ENCODE results near the gene FIBP.

Gene FIBP

GRCh38 chr11:65871811-65872548 is 16.3 kb downstream of the FIBP start:
- no peak for DNase-seq (ENCODE audit: low read depth in 2 of 2)

DNA sequence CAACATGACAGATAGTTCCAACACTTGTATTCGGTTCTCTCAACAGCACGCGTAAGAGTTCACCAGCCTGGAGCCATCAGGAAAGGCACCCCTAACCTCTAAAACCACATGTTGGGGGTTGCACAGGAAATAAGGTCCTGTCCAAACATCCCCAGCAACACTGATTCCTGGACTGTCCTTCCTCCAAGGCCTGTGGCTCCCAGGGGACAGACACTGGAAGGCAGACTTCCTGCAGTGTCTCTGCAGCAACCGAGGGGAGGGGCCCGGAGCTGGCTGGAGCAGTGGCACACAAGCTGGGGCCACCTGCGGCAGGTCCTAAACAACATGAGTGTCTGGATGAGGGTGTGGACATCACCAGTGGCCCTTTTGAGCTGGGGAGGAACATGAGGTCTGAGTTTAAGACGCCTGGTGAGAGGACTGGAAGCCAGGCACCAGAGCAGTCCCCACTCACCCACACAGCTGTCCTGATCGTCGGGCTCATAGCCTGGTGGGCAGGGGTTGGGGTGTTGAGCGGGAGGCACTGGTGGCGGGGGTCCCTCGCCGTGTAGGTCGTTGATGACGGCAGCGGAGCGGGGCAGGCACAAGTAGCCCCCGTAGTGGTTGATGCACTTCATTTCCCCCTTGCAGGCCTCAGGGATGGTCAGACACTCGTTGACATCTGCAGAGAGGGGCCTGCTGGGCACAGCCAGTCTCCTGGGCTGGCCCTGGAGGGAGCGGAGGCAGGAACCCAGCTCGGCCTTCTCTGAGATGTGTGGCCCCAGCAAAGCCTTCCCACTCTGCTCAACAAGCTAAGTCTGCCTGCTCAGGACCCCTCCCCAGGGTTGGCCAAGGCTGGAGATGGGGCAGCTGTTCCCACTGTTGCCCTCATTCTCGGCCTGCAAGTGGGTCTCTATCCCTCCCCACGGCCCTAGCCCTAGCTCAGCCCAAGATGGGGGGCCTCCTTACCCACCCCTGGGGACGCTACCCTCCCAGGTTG is 17.3 kb downstream of the FIBP start:
- no peak for DNase-seq (ENCODE audit: low read depth in 2 of 2)

DNA sequence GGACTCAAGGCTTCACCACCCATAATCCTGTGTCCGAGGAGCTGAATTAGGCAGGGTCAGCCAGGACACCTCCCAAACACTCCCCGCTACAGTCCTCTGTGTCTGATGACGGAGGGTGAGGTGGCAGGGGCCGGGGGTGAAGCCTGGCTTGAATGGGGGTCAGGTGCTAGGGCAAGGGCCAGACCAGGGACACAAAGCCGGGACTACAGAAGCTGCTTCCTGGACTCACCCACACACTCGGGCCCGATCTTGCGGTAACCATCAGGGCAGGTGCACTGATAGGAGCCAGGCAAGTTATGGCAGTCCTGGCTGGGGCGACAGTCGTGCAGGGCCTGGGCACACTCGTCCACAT is 18.0 kb downstream of the FIBP start:
- no peak for DNase-seq (ENCODE audit: low read depth in 2 of 2)

DNA sequence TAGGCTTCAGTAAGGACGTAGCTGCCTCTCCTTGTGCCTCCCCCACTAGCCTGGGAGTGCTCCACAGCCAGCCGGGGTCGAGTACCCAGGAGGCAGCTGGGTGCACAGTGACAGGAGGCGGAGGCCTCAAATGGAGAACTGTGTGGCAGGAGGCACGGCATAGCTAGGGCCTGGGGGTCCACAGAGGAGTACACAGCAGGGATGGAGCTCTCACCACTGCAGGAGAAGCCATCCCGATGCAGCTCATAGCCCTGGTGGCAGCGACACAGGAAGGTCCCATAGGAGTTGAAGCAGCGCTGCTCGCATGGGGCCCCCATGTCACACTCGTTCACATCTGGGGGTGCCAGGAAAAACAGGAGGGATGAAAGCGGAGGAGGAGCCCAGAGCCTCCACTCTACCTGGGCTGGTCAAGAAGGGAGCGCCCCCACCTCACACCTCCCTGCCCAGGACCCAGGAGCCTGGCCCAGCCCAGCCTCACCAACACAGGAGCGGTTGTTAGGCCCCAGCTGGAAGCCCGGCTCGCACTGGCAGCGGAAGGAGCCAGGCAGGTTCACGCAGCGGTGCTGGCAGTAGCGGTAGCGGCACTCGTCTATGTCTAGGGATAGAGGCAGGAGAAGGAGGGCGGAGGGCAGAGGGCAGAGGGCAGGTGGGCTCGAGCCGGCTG is 18.5 kb downstream of the FIBP start:
- no peak for DNase-seq (ENCODE audit: low read depth in 2 of 2)

DNA sequence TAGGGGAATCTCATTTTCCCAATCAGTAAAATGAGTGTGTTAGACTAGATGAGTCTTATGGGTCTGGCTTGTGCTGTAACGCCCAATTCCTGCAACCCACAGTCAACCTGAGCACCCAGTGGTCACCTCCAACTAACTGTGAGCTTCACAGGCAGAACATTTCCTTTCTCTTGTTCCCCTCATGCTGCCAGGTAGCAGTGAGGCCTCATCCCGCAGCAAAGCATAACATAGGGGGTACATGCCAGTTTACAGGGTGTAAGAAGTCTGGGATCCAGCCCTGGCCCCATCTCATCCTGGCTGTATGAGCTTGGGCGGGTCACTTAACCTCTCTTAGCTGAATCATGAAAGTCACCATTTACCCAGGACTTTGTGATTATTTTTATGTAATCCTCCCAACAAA is 19.4 kb downstream of the FIBP start:
- DNase-seq (ENCODE audit: low read depth in 2 of 2): no peak

DNA sequence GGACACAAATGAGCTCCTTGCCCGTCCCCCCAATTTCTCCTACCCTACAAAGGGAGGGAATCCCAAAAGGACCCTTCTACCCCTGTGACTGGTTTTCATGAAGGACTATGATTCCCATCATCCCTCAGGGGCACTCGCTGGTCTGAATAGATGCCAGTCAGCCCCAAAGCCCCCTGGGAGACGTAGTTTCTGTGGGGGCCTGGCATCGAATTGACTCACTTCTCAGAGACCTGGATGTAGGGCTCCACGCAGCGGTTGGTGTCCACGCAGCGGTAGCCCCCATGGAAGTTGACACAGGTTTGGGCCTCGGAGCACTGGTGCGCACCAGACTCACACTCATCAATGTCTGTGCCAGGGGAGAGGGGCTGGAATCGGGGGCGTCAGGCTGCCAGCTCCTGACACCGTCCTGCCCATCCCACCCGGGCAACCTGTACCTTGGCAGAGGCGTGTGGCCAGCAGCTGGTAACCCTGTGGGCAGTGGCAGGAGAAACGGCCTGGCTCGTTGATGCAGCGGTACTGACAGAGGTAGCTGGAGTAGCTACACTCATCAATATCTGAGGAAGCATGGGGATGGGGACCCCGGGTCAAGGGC is 20.1 kb downstream of the FIBP start:
- DNase-seq (ENCODE audit: low read depth in 2 of 2): no peak

DNA sequence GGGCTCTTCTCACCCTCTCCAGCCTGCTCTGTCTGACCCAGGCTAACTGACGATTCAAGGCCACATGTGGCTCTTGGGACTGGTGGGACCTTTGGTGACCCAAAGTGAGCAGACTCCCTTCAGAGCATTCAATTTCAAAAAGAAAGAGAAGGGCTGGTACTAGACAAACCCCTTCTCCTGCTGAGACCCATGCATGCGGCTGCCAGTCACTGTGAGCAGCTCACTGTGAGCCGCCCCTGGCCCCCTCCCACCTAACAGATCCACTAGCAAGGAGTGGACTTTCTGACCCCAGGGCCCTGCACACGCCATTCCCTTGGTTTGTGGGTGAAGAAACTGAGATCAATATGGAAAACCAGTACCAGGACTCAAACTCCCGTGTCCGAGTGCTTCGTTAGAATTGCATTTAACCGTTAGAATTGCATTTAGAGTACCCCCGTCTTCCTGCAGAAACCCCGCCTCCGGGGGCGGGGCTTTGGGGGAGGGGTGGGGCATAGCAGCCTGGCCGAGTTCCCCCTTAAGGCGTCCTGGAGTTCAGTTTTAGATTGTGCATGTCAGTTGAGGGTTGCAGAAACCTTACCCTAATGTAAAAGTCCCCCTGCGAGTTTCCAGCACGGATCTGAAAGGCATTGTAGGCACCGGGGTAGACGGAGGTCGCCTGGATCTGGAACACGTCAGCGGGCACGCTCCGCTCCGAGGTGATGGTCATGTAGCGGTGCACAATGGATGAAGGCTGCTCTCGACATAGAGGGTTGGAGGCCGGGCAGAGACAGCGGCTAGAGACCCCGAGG is 20.8 kb downstream of the FIBP start:
- no peak for DNase-seq (ENCODE audit: low read depth in 2 of 2)

DNA sequence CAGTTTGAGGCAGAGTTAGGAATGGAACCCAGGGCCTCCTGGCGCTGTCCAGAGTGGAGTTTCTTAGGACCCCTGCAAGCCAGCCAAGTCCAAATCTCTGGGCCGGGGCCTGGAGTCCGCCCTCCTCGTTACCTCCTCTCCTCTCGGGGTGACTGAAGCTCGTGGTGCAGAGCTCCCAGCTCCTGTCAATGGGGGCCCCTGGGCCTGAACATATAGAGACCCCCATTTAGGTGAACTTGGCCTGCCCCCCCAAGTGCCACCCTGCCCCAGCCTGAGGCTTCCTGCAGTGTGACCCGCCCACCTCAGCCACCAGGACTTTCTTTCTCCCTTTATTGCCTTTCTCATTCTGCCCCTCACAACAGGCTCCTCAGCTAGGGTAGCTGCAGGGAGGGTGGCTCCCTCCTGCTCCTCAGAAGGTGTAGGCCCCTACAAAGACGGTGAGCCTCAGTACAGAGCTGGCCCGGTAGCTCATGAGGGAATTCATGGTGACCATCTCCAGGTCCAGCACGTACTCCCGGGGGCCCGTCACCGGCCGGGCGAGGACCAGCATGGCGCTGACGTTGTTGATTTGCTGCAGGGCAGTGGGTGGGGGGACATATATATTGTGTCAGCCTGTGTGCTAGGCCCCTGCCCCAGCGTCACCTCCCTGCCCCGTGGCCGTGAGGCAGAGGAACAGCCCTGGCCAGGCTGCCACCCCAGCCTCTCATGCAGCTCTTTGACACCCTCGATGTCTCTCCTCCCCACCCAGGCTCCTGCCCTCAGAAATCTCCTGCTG is 21.6 kb downstream of the FIBP start:
- no peak for DNase-seq (ENCODE audit: low read depth in 2 of 2)

GRCh38 chr11:65865550-65866172 is 22.6 kb downstream of the FIBP start:
- DNase-seq (ENCODE audit: low read depth in 2 of 2): no peak

DNA sequence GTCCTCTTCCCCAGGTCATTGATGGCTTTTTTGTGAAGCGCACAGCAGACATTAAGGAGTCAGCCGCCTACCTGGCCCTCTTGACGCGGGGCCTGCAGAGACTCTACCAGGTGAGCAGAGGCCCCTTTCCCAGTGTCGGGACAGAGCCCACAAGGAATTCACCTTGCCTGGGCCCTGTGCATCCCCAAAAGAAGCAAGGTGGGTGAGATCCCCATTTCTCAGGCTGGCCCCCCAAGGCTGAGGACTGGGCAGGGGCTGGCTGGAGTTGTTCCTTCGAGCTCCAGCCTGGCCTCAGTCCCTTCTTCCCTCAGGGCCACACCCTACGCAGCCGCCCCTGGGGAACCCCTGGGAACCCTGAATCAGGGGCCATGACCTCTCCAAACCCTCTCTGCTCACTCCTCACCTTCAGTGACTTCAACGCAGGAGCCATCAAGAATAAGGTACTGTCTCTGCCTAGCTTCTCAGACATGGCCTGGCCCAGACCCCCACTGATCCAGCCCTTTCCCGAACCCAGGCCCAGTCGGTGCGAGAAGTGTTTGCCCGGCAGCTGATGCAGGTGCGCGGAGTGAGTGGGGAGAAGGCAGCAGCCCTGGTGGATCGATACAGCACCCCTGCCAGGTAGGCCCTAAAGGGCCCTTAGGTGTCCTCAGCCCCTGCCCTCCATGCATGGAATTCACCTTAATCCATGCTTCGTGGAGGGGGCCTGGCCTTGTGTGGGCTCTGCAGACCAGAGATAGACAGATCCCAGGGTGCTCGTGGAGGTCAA is 23.4 kb downstream of the FIBP start:
- DNase-seq (ENCODE audit: low read depth in 2 of 2): no peak

- no peak for DNase-seq (ENCODE audit: low read depth in 2 of 2)
Observed at GRCh38 chr11:65863889-65864705, 24.2 kb downstream of the FIBP start.

GRCh38 chr11:65862941-65863888 is 25.1 kb downstream of the FIBP start:
- DNase-seq (ENCODE audit: low read depth in 2 of 2): no peak

- DNase-seq (ENCODE audit: low read depth in 2 of 2): no peak
Observed at GRCh38 chr11:65862191-65862735, 26.0 kb downstream of the FIBP start.

- no peak for DNase-seq (ENCODE audit: low read depth in 2 of 2)
Observed at GRCh38 chr11:65861533-65862183, 26.6 kb downstream of the FIBP start.

- DNase-seq (ENCODE audit: low read depth in 2 of 2): no peak
Observed at GRCh38 chr11:65861165-65861505, 27.1 kb downstream of the FIBP start.
